ENCODE measurements around the gene MAP3K19.
"Not testable (repeated sequence)": the region's sequence is repeated elsewhere in the genome, so short reads cannot be mapped to it uniquely, and the experiment has no call there.

Gene MAP3K19

DNA sequence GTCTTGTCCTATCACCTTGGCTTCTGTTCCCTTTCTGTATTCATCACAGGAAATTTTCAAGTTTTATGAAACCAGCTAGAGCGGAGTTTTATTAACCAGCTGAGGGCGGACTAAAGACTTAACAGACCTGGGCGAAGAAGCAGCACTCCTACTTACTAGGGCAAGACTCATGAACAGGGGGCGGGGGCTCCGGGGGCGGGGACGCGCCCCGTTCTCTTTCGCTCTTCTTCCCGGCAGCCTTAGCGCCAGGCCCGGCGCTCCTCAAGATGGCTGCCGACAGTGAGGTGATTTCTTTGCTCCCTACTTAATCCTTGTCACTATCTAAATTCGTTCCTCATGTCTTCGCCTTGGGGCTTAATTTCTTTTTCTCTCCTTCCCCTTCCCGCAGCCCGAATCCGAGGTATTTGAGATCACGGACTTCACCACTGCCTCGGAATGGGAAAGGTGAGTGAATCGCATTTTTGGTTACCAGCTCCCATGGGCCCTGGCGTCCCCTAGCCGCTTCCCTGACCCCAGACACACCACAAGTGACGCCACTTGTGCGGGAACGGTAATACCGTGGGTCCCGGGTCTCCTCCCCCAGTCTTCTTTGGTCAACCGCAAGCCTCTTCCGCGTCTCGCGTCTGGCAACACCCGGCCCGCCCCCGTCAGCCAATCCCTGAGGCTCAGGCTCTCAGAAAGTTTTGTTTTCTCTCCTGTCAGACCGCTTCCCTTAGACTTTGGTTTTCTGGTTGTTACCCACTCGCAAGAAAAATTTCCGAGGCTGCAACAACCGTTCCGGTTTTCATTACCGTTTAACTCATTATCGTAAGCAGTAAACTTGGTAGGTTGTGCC lies 5.0 kb upstream of the MAP3K19 start, which contains the start of gene RAB3GAP1:
RAB3GAP1 (plus strand) TSS at position 251 of the 835 bp plus-strand sequence; CDS start at position 267, 16 bp downstream.
- peak; percentile 72 for DNase-seq (ENCODE audit: low read depth)

- DNase-seq (ENCODE audit: low read depth) = no peak
Measured at GRCh38 chr2:135050684-135051083, 3.4 kb upstream of the MAP3K19 start.

DNA sequence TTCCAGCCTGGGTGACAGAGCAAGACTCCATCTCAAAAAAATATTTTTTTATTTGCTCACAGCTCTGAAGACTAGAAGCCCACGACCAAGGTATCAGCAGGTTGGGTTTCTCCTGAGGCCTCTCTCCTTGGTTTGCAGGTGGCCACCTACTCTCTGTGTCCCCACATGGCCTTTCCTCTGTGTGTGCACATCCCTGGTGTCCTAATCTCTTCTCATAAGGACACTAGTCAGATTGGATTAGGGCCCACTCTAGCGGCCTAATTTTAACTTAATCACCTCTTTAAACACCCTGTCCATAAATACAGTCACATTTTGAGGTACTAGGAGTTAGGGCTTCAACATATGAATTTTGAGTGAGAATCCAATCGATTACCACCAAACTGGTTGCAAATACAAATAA lies 2.9 kb upstream of the MAP3K19 start:
- no peak for DNase-seq (ENCODE audit: low read depth)

DNA sequence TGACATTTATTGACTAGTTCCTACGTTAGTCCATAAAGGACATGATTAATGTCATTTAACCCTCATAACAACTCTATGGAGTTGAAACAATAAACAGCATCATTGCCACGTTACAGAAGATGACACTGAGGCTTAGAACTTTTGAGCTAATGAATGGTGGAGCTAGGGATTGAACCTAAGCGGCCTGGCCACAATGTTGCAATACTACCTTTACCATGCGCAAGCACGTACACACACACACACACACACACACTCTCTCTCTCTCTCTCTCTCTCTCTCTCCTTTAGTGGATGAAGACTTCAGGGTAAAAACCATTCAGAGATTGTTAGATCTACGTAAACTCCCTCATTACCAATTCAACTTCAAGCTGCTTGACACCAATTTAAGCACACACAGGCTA lies 875 bp upstream of the MAP3K19 start:
- no peak for DNase-seq (ENCODE audit: low read depth)

GRCh38 chr2:135043345-135043744 lies 3.9 kb downstream of the MAP3K19 start:
- no peak for DNase-seq (ENCODE audit: low read depth)

DNA sequence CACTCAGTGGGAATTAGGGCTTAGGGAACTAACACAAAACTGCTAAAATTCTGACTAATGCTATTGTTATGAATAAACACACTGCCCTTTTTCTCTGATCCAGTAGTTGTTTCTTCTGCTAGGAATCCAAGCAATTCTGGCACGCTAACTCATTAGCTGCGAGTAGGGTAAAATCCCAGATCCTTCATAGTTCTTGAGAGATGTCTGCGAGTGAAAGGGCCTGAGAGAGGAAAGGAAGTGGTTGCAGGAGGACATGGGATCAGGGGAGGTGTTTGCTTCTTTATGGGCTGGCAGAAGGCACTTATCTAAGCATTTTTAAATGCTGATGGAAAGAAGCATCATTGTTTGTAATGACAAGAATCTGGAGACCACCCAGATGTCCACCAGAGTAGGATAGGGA lies 9.4 kb downstream of the MAP3K19 start:
- DNase-seq (ENCODE audit: low read depth) = no peak

GRCh38 chr2:135033216-135033615 lies 14.0 kb downstream of the MAP3K19 start:
- not testable (repeated sequence) for DNase-seq (ENCODE audit: low read depth)

- peak; percentile 27 for DNase-seq (ENCODE audit: low read depth)
Measured at GRCh38 chr2:135030826-135031225, 16.4 kb downstream of the MAP3K19 start.

DNA sequence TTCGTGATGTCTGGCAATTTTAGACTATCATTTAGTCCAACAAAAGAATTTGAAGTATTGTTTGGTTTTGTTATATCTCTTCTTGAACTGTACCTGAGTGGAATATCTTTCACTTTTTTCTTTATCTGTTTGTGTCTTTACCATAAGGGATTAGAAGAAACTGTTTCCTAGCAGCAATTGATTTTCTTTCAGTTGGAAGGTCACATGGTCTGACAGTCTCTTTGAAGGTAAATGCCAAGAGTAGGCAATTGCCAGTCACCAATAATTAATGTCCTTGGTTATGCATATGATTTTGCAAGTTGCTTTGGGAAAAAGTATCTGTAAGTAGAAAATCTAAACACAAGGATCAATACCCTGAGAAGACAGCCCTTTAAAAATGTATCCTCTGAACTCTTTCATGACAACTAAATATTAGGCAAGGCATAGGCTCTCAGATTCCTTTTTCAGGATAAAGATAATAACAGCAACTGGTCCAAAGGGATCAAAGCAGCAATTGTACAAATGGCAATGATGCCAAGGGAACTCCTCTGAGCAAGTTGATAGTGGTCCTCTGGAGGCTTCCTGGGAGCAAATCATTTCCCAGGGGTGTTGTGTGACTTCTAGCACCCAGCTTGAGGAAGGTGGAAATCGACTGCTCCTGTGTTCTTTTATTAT lies 17.6 kb downstream of the MAP3K19 start:
- DNase-seq (ENCODE audit: low read depth) = no peak

DNA sequence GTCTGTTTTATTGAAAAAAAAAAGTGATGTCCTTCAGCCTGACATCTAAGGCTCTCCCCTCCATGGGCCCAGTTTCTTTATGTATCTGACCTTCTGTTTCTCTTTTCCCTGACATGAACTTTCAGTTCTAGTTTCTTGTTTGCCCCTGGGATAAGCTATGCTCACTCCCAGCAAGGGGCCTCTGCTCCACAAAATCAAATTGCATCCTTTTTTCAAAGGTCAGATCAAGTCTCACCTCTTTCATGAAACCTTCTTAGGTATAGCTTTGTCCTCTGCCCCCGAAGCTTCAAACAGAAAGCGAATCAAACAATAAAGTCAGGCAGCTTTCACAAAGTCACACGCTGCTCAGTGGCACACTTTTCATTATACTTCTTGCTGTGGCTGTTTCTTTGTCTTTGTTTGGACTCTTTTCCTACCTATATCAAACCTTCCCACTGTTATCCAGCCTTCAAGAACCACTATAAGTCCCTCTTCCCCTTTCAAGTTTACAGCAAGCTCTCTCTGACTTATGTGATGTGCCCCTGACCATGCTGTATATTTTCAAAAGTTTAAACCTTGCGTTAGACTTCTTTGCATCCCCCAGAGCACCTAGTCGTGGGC lies 23.3 kb downstream of the MAP3K19 start:
- no peak for DNase-seq (ENCODE audit: low read depth)

GRCh38 chr2:135022952-135023880 lies 24.0 kb downstream of the MAP3K19 start:
- no peak for DNase-seq (ENCODE audit: low read depth)

DNA sequence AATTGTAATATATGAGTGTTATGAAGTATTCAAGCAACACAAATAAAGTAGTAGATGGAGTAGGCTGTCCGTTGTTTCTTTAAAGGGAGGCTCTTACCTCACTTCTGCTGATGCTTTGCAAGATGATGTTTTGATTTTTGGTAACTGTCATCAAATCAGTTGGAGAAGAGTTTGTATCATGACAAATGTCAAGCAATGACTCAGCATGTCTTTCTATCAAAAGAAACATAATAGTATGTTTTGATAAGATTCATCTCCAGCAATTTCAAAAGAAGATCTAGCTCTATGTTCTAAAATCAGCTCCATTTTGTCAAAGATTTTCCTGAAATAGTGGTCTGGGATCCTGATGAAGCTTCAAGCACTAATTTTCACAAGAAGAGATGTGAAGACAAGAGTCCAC lies 25.6 kb downstream of the MAP3K19 start:
- no peak for DNase-seq (ENCODE audit: low read depth)

- no peak for DNase-seq (ENCODE audit: low read depth)
Measured at GRCh38 chr2:135011633-135012032, 35.6 kb downstream of the MAP3K19 start.

DNA sequence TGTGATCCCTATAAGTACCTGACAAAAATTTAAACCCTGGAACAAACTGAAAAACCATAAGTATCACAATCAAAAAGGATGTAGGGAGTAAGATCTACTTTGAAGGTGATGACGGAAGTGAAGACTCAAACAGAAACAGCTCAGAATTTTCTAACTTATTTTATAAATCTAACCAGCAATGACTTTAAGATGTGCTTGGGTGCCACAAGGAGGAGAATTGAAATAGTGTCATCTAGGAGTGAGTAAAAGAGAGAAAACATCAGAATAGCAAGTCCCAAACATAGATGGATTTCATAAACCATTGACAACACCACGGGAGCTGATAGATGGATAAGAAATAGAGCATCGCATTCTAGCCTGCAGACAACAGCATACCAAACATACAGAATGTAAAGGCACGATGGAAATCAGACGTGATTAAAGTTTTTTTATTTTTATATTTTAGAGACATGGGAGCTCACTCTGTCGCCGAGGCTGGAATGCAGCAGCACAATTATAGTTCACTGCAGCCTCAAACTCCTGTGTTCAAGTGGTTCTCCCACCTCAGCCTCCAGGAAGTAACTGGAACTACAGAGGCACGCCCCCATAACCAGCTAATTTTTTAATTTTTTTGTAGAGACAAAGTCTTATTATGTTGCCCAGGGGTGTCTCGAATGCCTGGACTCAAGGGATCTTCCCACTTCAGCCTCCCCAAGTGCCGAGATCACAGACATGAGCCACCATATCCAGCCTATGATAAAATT lies 36.9 kb downstream of the MAP3K19 start:
- DNase-seq (ENCODE audit: low read depth) = no peak

DNA sequence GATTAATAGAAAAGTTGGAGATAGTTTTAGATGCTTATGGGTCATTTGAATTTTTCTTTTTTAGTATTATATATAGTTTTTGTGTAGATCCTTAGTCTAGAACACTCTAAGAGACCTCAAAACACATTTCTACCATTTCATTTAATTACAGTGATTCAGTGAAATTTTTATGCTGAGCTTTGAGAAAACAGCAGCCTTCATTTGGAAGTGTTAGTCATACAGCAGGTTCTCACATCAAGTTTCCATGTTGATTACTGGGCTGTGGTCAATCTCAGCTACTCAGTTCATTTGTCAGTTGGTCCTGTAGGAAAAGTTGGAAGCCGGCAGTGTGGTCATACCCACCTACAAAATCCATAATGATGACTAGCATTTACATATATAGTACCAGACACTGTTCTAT lies 37.9 kb downstream of the MAP3K19 start:
- DNase-seq (ENCODE audit: low read depth) = no peak

DNA sequence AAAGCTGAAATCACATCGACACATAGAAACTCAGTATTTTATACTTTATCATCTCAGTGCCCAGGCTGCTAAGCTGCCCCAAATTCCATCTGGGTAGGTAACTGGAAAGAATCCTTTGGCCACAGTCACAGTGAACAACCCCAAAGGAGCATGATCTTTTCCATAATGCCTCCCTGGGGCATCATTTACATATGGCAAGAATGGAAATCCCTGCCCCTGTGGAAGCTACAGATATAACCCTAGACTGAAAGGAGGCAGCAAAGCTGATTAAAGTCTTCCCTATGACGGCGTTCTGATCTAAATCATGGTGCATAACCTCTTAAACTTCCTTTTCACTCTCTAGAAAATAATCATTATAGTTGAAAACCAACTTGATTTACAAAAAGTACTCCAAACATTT lies 41.5 kb downstream of the MAP3K19 start:
- no peak for DNase-seq (ENCODE audit: low read depth)

DNA sequence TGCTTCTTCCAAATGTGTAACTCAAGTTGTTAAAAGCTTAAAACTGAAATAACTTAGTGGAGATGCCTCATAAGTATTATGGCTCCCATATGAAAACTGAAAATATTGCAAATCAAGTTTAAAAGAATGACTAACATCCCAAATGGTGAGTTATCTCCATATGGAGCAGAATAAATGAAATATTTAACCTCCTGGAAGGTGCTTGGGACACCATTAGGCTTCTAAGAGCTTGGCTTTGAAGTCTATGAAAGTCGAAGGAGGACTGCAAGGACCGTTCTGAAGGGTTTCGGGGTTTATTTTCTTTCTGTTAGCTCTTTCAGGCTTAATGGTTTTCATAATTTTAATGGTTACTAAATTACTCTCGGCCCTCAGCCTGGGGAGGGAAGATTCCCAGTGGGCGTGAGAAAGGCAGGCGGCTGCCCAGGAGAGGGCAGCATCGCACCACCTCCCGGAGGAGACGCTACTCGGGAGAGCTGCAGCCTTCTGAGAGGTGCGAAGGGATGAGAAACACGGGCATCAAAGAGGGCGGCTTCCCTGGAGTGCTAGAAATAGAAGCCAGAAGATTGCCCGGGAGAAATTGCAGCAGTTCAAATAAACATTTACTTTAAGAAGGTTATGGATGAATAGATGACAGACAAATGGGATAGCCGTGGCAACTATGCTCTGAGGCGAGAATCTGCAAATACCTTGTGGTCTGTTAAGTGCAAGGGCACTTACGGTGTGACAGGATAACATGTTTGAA lies 43.1 kb downstream of the MAP3K19 start:
- DNase-seq (ENCODE audit: low read depth) = peak; percentile 35

DNA sequence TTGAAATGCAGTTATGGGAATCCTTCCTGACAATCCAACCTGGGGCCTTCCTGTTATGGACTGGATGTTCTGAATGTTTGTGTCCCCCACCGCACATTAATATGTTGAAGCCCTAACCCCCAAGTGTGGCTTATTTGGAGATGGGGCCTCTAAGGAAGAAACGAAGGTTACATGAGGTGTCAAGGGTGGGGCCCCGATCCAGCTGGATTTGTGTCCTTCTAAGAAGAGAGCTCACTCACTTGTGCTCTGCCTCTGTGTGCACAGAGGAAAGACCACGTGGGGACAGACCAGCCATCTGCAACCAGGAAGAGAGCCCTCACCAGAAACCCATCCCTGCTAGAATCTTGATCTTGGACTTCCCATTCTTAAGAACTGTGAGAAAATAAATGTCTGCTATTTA lies 44.4 kb downstream of the MAP3K19 start:
- no peak for DNase-seq (ENCODE audit: low read depth)

DNA sequence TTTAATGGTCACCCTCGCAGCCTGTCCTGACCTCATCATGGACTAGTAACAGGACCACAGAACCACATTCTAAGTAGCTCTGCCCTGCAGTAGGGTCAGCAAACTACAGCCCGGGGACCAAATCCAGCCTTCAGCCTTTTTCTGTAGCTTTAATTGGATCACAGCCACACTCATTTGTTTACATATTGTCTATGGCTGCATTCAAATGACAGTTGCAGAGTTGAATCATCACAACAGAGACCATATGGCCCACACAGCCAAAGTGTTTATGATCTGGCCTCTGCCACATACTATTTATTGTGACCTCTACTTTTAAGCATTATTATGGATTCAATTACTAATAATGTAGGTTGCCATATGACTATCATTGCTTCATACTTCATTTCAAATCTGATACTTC lies 47.7 kb downstream of the MAP3K19 start:
- no peak for DNase-seq (ENCODE audit: low read depth)

DNA sequence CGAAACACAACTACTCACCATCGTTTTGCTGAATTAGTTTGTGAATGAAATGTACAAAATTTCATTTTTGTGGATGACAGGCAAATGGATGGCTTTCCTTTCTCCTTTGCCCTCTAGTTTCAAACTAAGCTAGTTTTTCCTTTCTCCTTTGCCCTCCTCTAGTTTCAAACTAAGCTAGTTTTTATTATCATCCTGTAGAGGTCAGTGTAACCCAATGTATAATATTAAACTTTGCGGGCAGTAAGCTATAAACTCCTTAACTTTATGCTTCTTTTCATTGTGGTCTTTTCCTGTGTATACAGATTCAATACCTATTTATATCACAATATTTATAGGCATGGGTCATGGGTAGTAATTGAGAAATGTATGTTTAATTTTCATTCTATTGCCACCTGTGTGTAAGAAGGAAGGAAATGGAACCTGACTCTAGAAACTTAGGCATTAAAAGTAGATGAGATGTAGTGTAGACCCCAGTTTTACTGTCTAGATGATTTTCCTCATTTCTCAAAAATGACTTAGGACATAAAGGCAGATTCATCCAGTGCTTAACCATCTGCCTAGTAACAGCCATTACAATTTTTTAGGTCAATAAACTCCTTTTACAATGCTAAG lies 58.1 kb downstream of the MAP3K19 start:
- peak; percentile 34 for DNase-seq (ENCODE audit: low read depth)
